ENCODE data around the gene SH3BP5.

SH3BP5 gene

GRCh38 chr3:15324379-15324808, 8.0 kb downstream of the SH3BP5 start:
- no peak for DNase-seq

- DNase-seq = no peak
Observed at GRCh38 chr3:15323063-15323462, 9.3 kb downstream of the SH3BP5 start.

GRCh38 chr3:15321349-15321748, 11.0 kb downstream of the SH3BP5 start:
- no peak for DNase-seq

GRCh38 chr3:15319575-15319974, 12.8 kb downstream of the SH3BP5 start:
- DNase-seq = no peak

GRCh38 chr3:15319136-15319535, 13.2 kb downstream of the SH3BP5 start:
- no peak for DNase-seq

- no peak for DNase-seq
Observed at GRCh38 chr3:15318661-15319060, 13.7 kb downstream of the SH3BP5 start.

- no peak for DNase-seq
Observed at GRCh38 chr3:15316998-15317435, 15.4 kb downstream of the SH3BP5 start.

- no peak for DNase-seq
Observed at GRCh38 chr3:15315003-15315402, 17.4 kb downstream of the SH3BP5 start.

GRCh38 chr3:15314276-15314675, 18.1 kb downstream of the SH3BP5 start:
- no peak for DNase-seq

GRCh38 chr3:15313461-15313860, 18.9 kb downstream of the SH3BP5 start:
- no peak for DNase-seq

GRCh38 chr3:15312550-15312949, 19.8 kb downstream of the SH3BP5 start:
- no peak for DNase-seq

GRCh38 chr3:15310491-15311370, 21.7 kb downstream of the SH3BP5 start:
- no peak for DNase-seq

- no peak for DNase-seq
Observed at GRCh38 chr3:15309662-15310335, 22.6 kb downstream of the SH3BP5 start.

- DNase-seq = no peak
Observed at GRCh38 chr3:15307580-15307979, 24.8 kb downstream of the SH3BP5 start.

- no peak for DNase-seq
Observed at GRCh38 chr3:15306979-15307359, 25.4 kb downstream of the SH3BP5 start.

- no peak for DNase-seq
Observed at GRCh38 chr3:15305359-15305844, 27.0 kb downstream of the SH3BP5 start.

GRCh38 chr3:15303728-15304127, 28.7 kb downstream of the SH3BP5 start:
- no peak for DNase-seq

GRCh38 chr3:15303216-15303615, 29.2 kb downstream of the SH3BP5 start:
- DNase-seq = no peak

- no peak for DNase-seq
Observed at GRCh38 chr3:15301761-15302160, 30.6 kb downstream of the SH3BP5 start.

- no peak for DNase-seq
Observed at GRCh38 chr3:15300323-15301078, 31.9 kb downstream of the SH3BP5 start.

GRCh38 chr3:15299036-15299435, 33.4 kb downstream of the SH3BP5 start:
- no peak for DNase-seq

- DNase-seq = no peak
Observed at GRCh38 chr3:15298504-15298903, 33.9 kb downstream of the SH3BP5 start.

- no peak for DNase-seq
Observed at GRCh38 chr3:15297608-15298350, 34.6 kb downstream of the SH3BP5 start.
